T1000 (cell line): ENCODE results near the gene KCNJ8.
"Not testable (repeated sequence)": the region's sequence is repeated elsewhere in the genome, so short reads cannot be mapped to it uniquely, and the experiment has no call there.

Source experiments
- DNase-seq: peaks from one replicate; lab custom pipeline; 2025; ENCODE audit warnings: mixed read lengths; lab: John Stamatoyannopoulos, UW

The KCNJ8 gene

GRCh38 chr12:21774358-21775132, at the start of gene KCNJ8:
Gene KCNJ8, minus strand, starts transcription at chr12:21774706. Its CDS starts 1,090 bp downstream, at chr12:21773616.
- DNase-seq = peak; percentile 68

- DNase-seq = no peak
Measured at GRCh38 chr12:21823581-21823980, 49.1 kb upstream of the KCNJ8 start.

- no peak for DNase-seq
Measured at GRCh38 chr12:21819678-21820077, 45.2 kb upstream of the KCNJ8 start.

GRCh38 chr12:21819236-21819635, 44.7 kb upstream of the KCNJ8 start:
- DNase-seq = no peak

GRCh38 chr12:21818627-21819026, 44.1 kb upstream of the KCNJ8 start:
- DNase-seq = no peak

GRCh38 chr12:21815306-21816062, 41.0 kb upstream of the KCNJ8 start:
- no peak for DNase-seq

GRCh38 chr12:21814814-21815213, 40.3 kb upstream of the KCNJ8 start:
- no peak for DNase-seq

- no peak for DNase-seq
Measured at GRCh38 chr12:21814327-21814726, 39.8 kb upstream of the KCNJ8 start.

- DNase-seq = no peak
Measured at GRCh38 chr12:21813751-21814150, 39.2 kb upstream of the KCNJ8 start.

GRCh38 chr12:21813125-21813524, 38.6 kb upstream of the KCNJ8 start:
- DNase-seq = no peak

- not testable (repeated sequence) for DNase-seq
Measured at GRCh38 chr12:21812340-21812739, 37.8 kb upstream of the KCNJ8 start.

- no peak for DNase-seq
Measured at GRCh38 chr12:21809100-21809499, 34.6 kb upstream of the KCNJ8 start.

- no peak for DNase-seq
Measured at GRCh38 chr12:21806255-21806654, 31.7 kb upstream of the KCNJ8 start.

GRCh38 chr12:21801522-21802288, 27.2 kb upstream of the KCNJ8 start:
- no peak for DNase-seq

- DNase-seq = no peak
Measured at GRCh38 chr12:21800011-21800410, 25.5 kb upstream of the KCNJ8 start.

GRCh38 chr12:21797539-21797938, 23.0 kb upstream of the KCNJ8 start:
- no peak for DNase-seq

- no peak for DNase-seq
Measured at GRCh38 chr12:21795648-21796328, 21.3 kb upstream of the KCNJ8 start.

- not testable (repeated sequence) for DNase-seq
Measured at GRCh38 chr12:21794807-21795595, 20.5 kb upstream of the KCNJ8 start.

- DNase-seq = not testable (repeated sequence)
Measured at GRCh38 chr12:21789687-21790086, 15.2 kb upstream of the KCNJ8 start.

- no peak for DNase-seq
Measured at GRCh38 chr12:21788089-21788983, 13.8 kb upstream of the KCNJ8 start.
